ENCODE measurements around the gene IFT172.
"Not testable (repeated sequence)": the region's sequence is repeated elsewhere in the genome, so short reads cannot be mapped to it uniquely, and the experiment has no call there.

Gene IFT172, protein sequence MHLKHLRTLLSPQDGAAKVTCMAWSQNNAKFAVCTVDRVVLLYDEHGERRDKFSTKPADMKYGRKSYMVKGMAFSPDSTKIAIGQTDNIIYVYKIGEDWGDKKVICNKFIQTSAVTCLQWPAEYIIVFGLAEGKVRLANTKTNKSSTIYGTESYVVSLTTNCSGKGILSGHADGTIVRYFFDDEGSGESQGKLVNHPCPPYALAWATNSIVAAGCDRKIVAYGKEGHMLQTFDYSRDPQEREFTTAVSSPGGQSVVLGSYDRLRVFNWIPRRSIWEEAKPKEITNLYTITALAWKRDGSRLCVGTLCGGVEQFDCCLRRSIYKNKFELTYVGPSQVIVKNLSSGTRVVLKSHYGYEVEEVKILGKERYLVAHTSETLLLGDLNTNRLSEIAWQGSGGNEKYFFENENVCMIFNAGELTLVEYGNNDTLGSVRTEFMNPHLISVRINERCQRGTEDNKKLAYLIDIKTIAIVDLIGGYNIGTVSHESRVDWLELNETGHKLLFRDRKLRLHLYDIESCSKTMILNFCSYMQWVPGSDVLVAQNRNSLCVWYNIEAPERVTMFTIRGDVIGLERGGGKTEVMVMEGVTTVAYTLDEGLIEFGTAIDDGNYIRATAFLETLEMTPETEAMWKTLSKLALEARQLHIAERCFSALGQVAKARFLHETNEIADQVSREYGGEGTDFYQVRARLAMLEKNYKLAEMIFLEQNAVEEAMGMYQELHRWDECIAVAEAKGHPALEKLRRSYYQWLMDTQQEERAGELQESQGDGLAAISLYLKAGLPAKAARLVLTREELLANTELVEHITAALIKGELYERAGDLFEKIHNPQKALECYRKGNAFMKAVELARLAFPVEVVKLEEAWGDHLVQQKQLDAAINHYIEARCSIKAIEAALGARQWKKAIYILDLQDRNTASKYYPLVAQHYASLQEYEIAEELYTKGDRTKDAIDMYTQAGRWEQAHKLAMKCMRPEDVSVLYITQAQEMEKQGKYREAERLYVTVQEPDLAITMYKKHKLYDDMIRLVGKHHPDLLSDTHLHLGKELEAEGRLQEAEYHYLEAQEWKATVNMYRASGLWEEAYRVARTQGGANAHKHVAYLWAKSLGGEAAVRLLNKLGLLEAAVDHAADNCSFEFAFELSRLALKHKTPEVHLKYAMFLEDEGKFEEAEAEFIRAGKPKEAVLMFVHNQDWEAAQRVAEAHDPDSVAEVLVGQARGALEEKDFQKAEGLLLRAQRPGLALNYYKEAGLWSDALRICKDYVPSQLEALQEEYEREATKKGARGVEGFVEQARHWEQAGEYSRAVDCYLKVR (N-terminal part only)

DNA sequence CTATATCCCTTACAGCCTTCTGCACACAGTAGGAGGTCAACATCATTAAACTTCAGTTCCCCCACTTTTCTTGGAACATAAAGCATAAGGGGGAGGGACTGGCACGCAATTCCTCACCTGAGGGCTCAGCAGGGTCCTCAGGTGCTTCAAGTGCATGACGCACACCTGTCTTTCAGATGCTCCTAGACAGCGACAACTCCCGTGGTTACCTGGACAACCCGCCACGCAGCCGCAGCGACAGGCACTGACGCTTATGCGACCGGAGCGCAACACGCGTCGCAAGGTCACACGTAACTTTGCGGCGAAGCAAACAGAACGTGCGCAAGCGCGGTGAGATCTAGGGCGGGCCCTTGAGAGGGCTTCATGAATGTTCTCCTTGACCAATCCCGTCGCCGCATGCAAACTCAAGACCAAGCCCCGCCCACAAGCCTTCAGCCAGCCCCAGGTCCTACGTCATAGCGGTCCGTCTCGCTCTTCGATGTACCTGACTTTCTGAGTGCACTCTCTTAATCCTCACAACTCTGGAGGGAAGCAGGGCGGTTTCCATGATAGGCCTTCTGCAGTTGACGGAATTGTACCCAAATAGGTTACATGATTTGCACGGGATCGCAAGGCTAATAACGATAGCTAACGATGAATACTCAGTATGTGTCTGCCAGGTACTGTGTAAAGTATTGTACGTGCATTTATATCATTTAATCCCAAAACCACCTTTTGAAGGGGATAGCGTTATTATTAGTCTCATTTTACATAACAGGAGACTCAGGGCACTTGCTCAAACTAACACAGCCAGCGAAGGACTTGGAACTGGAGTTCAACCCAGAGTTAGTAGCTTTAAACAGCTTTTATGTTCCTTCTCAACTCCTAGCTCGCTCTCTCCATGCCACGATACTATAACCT lies at the start of gene IFT172:
Gene IFT172 (minus strand): TSS at position 246 of the 900 bp plus-strand sequence. CDS start 90 bp downstream, at position 156.
- Histone ChIP-seq H3K9me3 (ENCODE audit: insufficient read depth, low read length) (no peaks in the 10 kb centered on the region), H3K9ac (ENCODE audit: low read length) (peak within 1 kb of the TSS; percentile 47), H3F3A (ENCODE audit: insufficient read depth) (peaks cover 4% of the 10 kb centered on the region; the same call in 1 of the 2 replicates), H3K9me2 (replicated peaks; ENCODE audit: insufficient read depth, low read length) (no peaks in the 10 kb centered on the region), H3K36me3 (ENCODE audit: low read length) (no peaks in the 10 kb centered on the region), H3K4me2 (ENCODE audit: low read depth, low read length, poor library complexity, severe bottlenecking) (peak within 1 kb of the TSS; percentile 87), H4K20me1 (ENCODE audit: low read depth, low read length) (no peaks in the 10 kb centered on the region), H3K27me3 (ENCODE audit: low read length) (no peaks in the 10 kb centered on the region), H3K79me2 (ENCODE audit: insufficient read depth, low read length) (no peaks in the 10 kb centered on the region), H3K27ac (ENCODE audit: low read depth, low read length) (no peak within 1 kb of the TSS), H2AFZ (ENCODE audit: low read depth, low read length, severe bottlenecking) (peak within 1 kb of the TSS; percentile 78), H3K4me3 (ENCODE audit: insufficient read depth, low read length, poor library complexity, severe bottlenecking) (peak within 1 kb of the TSS; percentile 67)
- TF ChIP-seq, protein P1, sequence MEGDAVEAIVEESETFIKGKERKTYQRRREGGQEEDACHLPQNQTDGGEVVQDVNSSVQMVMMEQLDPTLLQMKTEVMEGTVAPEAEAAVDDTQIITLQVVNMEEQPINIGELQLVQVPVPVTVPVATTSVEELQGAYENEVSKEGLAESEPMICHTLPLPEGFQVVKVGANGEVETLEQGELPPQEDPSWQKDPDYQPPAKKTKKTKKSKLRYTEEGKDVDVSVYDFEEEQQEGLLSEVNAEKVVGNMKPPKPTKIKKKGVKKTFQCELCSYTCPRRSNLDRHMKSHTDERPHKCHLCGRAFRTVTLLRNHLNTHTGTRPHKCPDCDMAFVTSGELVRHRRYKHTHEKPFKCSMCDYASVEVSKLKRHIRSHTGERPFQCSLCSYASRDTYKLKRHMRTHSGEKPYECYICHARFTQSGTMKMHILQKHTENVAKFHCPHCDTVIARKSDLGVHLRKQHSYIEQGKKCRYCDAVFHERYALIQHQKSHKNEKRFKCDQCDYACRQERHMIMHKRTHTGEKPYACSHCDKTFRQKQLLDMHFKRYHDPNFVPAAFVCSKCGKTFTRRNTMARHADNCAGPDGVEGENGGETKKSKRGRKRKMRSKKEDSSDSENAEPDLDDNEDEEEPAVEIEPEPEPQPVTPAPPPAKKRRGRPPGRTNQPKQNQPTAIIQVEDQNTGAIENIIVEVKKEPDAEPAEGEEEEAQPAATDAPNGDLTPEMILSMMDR (IDR thresholded peaks at IDR 0.05; ENCODE audit: insufficient read depth, low read length, poor library complexity, severe bottlenecking): no peak
- no peak for TF ChIP-seq EZH2phosphoT487 (conservative IDR thresholded peaks at IDR 0.05; ENCODE audit: low read length)

DNA sequence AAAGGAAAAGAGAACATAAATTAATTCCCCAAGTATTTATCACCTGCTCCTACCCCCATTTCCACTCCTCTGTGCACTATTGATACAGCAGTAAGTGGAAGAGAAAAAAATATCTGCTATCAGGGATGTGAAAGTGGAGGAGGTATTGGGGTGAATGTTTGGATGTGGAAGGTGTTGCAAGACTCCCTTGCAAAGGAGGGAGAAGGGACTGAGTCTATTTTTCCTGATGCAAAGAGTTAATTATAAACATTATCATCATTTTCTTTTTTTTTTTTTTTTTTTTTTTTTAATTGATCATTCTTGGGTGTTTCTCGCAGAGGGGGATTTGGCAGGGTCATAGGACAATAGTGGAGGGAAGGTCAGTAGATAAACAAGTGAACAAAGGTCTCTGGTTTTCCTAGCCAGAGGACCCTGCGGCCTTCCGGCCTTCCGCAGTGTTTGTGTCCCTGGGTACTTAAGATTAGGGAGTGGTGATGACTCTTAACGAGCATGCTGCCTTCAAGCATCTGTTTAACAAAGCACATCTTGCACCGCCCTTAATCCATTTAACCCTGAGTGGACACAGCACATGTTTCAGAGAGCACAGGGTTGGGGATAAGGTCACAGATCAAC lies 49.4 kb upstream of the IFT172 start:
- H3K4me2 ChIP-seq (ENCODE audit: low read depth, low read length, poor library complexity, severe bottlenecking); H3K9me2 ChIP-seq (replicated peaks; ENCODE audit: insufficient read depth, low read length); H3K9ac ChIP-seq (ENCODE audit: low read length); H3K27ac ChIP-seq (ENCODE audit: low read depth, low read length); H3K9me3 ChIP-seq (ENCODE audit: insufficient read depth, low read length); H2AFZ ChIP-seq (ENCODE audit: low read depth, low read length, severe bottlenecking); H4K20me1 ChIP-seq (ENCODE audit: low read depth, low read length); H3F3A ChIP-seq (ENCODE audit: insufficient read depth); H3K36me3 ChIP-seq (ENCODE audit: low read length); H3K79me2 ChIP-seq (ENCODE audit: insufficient read depth, low read length); H3K27me3 ChIP-seq (ENCODE audit: low read length); H3K4me3 ChIP-seq (ENCODE audit: insufficient read depth, low read length, poor library complexity, severe bottlenecking): not testable (repeated sequence)

DNA sequence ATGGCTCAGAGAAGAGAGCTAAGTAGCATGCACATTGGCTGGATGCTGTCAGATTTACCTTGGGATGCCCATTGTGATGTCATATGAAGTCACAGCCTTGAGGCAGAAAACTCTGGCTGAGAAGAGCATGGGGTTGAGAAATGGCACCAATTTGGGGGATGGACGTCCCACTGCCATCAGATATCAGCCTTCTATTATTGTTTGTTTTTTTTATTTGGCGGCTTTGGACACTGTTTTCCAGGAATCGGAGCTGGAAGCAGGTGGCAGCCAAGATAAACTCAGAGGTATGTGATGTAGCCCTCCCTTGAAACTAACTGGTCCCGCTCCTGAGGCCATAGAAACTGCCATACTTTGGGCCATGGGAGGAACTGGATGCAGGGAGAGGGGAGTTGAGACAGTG lies 47.7 kb upstream of the IFT172 start:
- H3K9ac ChIP-seq (ENCODE audit: low read length): no peak overlapping the region
- H3F3A ChIP-seq (ENCODE audit: insufficient read depth): no peaks in the 10 kb centered on the region
- no peaks in the 10 kb centered on the region for H4K20me1 ChIP-seq (ENCODE audit: low read depth, low read length)
- no peak overlapping the region for H3K4me2 ChIP-seq (ENCODE audit: low read depth, low read length, poor library complexity, severe bottlenecking)
- H3K27me3 ChIP-seq (ENCODE audit: low read length): no peaks in the 10 kb centered on the region
- no peaks in the 10 kb centered on the region for H3K9me3 ChIP-seq (ENCODE audit: insufficient read depth, low read length)
- H3K9me2 ChIP-seq (replicated peaks; ENCODE audit: insufficient read depth, low read length): no peaks in the 10 kb centered on the region
- H3K4me3 ChIP-seq (ENCODE audit: insufficient read depth, low read length, poor library complexity, severe bottlenecking): no peak overlapping the region
- H3K79me2 ChIP-seq (ENCODE audit: insufficient read depth, low read length): no peaks in the 10 kb centered on the region
- no peak overlapping the region for H3K27ac ChIP-seq (ENCODE audit: low read depth, low read length)
- TF ChIP-seq EZH2phosphoT487 (conservative IDR thresholded peaks at IDR 0.05; ENCODE audit: low read length): no peak
- TF ChIP-seq, protein P1 (IDR thresholded peaks at IDR 0.05; ENCODE audit: insufficient read depth, low read length, poor library complexity, severe bottlenecking): no peak
- H3K36me3 ChIP-seq (ENCODE audit: low read length): no peaks in the 10 kb centered on the region
- no peak overlapping the region for H2AFZ ChIP-seq (ENCODE audit: low read depth, low read length, severe bottlenecking)

Data from SU-DHL-6 (cell line).